NCI-H1930 (cell line): Measurements from ENCODE around the gene PGK1.
"Not testable (repeated sequence)": the region's sequence is repeated elsewhere in the genome, so short reads cannot be mapped to it uniquely, and the experiment has no call there.

Experiments
- DNase-seq, 2 experiments: peaks; one replicate each; lab custom pipeline; 2025; lab: John Stamatoyannopoulos, UW

The PGK1 gene

GRCh38 chrX:78116365-78116764, 12.3 kb downstream of the PGK1 start:
- no peak for DNase-seq

- DNase-seq: no peak
Observed at GRCh38 chrX:78116766-78117165, 12.7 kb downstream of the PGK1 start.

- DNase-seq: no peak
Observed at GRCh38 chrX:78118628-78119027, 14.6 kb downstream of the PGK1 start.

GRCh38 chrX:78119521-78120227, 15.6 kb downstream of the PGK1 start:
- DNase-seq: no peak

- no peak for DNase-seq
Observed at GRCh38 chrX:78123190-78123589, 19.1 kb downstream of the PGK1 start.

- DNase-seq: no peak
Observed at GRCh38 chrX:78124307-78124706, 20.3 kb downstream of the PGK1 start.

- DNase-seq: no peak
Observed at GRCh38 chrX:78125148-78125547, 21.1 kb downstream of the PGK1 start.

GRCh38 chrX:78125781-78126180, 21.7 kb downstream of the PGK1 start:
- DNase-seq: not testable (repeated sequence)

GRCh38 chrX:78129714-78130113, 25.7 kb downstream of the PGK1 start:
- no peak for DNase-seq

- DNase-seq: no peak
Observed at GRCh38 chrX:78130396-78130795, 26.3 kb downstream of the PGK1 start.

GRCh38 chrX:78131117-78131516, 27.1 kb downstream of the PGK1 start:
- no peak for DNase-seq

GRCh38 chrX:78133238-78133960, 29.4 kb downstream of the PGK1 start:
- DNase-seq: no peak

- peak; percentile 13 to 51 for DNase-seq
Observed at GRCh38 chrX:78139160-78140123, 35.4 kb downstream of the PGK1 start, which contains the start of gene TAF9B. TSS of gene TAF9B (minus strand) at chrX:78139650. CDS start at chrX:78139611, 39 bp downstream.

- no peak for DNase-seq
Observed at GRCh38 chrX:78140206-78140605, 36.2 kb downstream of the PGK1 start.

GRCh38 chrX:78147002-78147540, 43.0 kb downstream of the PGK1 start:
- DNase-seq: not testable (repeated sequence)

GRCh38 chrX:78157373-78157772, 53.3 kb downstream of the PGK1 start:
- DNase-seq: not testable (repeated sequence)

- DNase-seq: not testable (repeated sequence)
Observed at GRCh38 chrX:78157846-78158245, 53.8 kb downstream of the PGK1 start.

GRCh38 chrX:78160711-78161110, 56.7 kb downstream of the PGK1 start:
- DNase-seq: not testable (repeated sequence)

- DNase-seq: not testable (repeated sequence)
Observed at GRCh38 chrX:78163175-78163574, 59.1 kb downstream of the PGK1 start.

- DNase-seq: no peak
Observed at GRCh38 chrX:78165425-78165824, 61.4 kb downstream of the PGK1 start.

GRCh38 chrX:78168065-78168464, 64.0 kb downstream of the PGK1 start:
- DNase-seq: no peak
